ENCODE measurements around the gene WDR46. TPM values are rescaled to one million over a fixed set of nuclear protein-coding genes. Genes with fewer than 3 reads are reported as not detected.

The WDR46 gene
- total and polyA plus RNA-seq, 2 of the 13 experiments (the other 11 are each of a cell fraction or from before 2014, with no cell fraction given) = 47.4 to 105 TPM

DNA sequence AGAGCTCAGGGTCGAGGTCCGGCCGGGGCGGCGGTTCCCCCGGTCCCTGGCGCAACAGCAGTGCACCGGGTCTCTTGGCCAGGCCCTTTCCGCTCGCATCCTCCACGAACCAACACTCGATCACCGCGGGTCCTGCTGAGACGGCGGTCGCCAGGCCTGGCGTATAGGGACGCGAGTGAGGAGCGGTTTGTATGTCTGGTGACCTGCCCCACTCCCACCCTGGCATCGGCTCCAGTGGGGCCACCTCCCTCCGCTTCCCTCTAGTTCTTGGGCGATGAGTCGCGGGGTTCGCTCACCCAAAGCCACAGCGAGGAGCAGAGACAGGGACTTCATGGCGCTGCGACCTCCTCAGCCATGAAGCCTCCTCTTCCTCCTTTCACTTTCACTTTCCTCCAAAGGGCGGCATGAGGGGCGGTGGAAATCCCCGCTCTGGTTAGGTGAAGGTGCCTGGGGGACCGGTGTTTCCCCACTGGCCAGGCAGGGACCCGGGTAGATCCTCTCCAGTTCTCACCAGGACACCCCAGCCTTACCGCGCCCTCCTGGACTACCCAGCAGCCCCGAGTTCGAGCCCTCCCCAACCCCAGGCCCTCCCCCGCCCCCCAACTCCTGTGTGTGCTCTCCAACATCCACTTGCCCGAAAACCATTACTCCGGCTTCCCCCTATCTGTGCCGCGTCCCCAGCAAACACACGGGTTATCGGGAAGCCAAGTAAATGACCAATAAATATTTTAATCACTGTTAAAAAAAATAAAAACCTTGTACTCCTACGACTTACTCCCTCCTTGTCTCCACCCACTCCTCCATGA lies 24.9 kb upstream of the WDR46 start, which contains the start of gene TAPBP (continued):
- no peak for TF ChIP-seq ZNF264 (CRISPR knock-in tag; IDR thresholded peaks at IDR 0.05)
- TF ChIP-seq, protein P1, sequence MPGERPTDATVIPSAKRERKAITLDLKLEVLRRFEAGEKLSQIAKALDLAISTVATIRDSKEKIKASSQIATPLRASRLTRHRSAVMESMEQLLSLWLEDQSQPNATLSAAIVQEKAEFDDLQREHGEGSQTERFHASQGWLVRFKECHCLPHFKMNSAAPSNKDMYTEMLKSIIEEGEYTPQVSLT (CRISPR knock-in tag; IDR thresholded peaks at IDR 0.05; ENCODE audit: borderline replicate concordance, low read depth) = no peak
- TF ChIP-seq KMT2A (CRISPR knock-in tag; IDR thresholded peaks at IDR 0.05) = peak; percentile 95
- peak; percentile 86 for TF ChIP-seq ZNF430 (CRISPR knock-in tag; IDR thresholded peaks at IDR 0.05)
- no peak for TF ChIP-seq SMARCE1 (IDR thresholded peaks at IDR 0.05; ENCODE audit: borderline replicate concordance)
- TF ChIP-seq ZNF629 (CRISPR knock-in tag; conservative IDR thresholded peaks at IDR 0.05) = no peak
- no peak for TF ChIP-seq HOXA7 (CRISPR knock-in tag; IDR thresholded peaks at IDR 0.05)
- no peak for TF ChIP-seq ZNF615 (CRISPR knock-in tag; IDR thresholded peaks at IDR 0.05; ENCODE audit: borderline replicate concordance)
- TF ChIP-seq MBNL3 (CRISPR knock-in tag; conservative IDR thresholded peaks at IDR 0.05) = no peak
- peak; percentile 51 for TF ChIP-seq HNRNPLL (IDR thresholded peaks at IDR 0.05; ENCODE audit: low read depth, low read length, poor library complexity, severe bottlenecking)
- TF ChIP-seq, protein P2, sequence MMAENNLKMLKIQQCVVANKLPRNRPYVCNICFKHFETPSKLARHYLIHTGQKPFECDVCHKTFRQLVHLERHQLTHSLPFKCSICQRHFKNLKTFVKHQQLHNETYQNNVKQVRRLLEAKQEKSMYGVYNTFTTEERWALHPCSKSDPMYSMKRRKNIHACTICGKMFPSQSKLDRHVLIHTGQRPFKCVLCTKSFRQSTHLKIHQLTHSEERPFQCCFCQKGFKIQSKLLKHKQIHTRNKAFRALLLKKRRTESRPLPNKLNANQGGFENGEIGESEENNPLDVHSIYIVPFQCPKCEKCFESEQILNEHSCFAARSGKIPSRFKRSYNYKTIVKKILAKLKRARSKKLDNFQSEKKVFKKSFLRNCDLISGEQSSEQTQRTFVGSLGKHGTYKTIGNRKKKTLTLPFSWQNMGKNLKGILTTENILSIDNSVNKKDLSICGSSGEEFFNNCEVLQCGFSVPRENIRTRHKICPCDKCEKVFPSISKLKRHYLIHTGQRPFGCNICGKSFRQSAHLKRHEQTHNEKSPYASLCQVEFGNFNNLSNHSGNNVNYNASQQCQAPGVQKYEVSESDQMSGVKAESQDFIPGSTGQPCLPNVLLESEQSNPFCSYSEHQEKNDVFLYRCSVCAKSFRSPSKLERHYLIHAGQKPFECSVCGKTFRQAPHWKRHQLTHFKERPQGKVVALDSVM (CRISPR knock-in tag; IDR thresholded peaks at IDR 0.05) = peak; percentile 51; the same call in 1 of the 2 replicates
- no peak for TF ChIP-seq RCOR2 (CRISPR knock-in tag; IDR thresholded peaks at IDR 0.05)
- no peak for TF ChIP-seq ISX (CRISPR knock-in tag; conservative IDR thresholded peaks at IDR 0.05)
- TF ChIP-seq, protein P3, sequence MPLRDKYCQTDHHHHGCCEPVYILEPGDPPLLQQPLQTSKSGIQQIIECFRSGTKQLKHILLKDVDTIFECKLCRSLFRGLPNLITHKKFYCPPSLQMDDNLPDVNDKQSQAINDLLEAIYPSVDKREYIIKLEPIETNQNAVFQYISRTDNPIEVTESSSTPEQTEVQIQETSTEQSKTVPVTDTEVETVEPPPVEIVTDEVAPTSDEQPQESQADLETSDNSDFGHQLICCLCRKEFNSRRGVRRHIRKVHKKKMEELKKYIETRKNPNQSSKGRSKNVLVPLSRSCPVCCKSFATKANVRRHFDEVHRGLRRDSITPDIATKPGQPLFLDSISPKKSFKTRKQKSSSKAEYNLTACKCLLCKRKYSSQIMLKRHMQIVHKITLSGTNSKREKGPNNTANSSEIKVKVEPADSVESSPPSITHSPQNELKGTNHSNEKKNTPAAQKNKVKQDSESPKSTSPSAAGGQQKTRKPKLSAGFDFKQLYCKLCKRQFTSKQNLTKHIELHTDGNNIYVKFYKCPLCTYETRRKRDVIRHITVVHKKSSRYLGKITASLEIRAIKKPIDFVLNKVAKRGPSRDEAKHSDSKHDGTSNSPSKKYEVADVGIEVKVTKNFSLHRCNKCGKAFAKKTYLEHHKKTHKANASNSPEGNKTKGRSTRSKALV (CRISPR knock-in tag; IDR thresholded peaks at IDR 0.05) = no peak
- no peak; the same call in 1 of the 2 replicates for TF ChIP-seq ARNTL (CRISPR knock-in tag; IDR thresholded peaks at IDR 0.05)
- TF ChIP-seq ZNF3 (CRISPR knock-in tag; IDR thresholded peaks at IDR 0.05) = no peak
- TF ChIP-seq PCBP1 (IDR thresholded peaks at IDR 0.05; ENCODE audit: borderline replicate concordance, low read depth, low read length) = no peak
- TF ChIP-seq REXO4 (CRISPR knock-in tag; IDR thresholded peaks at IDR 0.05; ENCODE audit: borderline replicate concordance) = no peak
- TF ChIP-seq ELF3 (CRISPR knock-in tag; IDR thresholded peaks at IDR 0.05) = peak; percentile 70
- TF ChIP-seq ZBTB7A (CRISPR knock-in tag; IDR thresholded peaks at IDR 0.05) = peak; percentile 36; the same call in 1 of the 2 replicates
- no peak; the same call in 1 of the 2 replicates for TF ChIP-seq CCDC6 (CRISPR knock-in tag; IDR thresholded peaks at IDR 0.05)
- 0 out of 2 replicates have a peak, but pooled peaks have one; percentile 44 for TF ChIP-seq TSC22D2 (CRISPR knock-in tag; IDR thresholded peaks at IDR 0.05; ENCODE audit: borderline replicate concordance)
- TF ChIP-seq SRY (CRISPR knock-in tag; IDR thresholded peaks at IDR 0.05) = peak; percentile 39
- TF ChIP-seq NFYC (CRISPR knock-in tag; IDR thresholded peaks at IDR 0.05) = no peak
- 0 out of 2 replicates have a peak, but pooled peaks have one; percentile 54 for TF ChIP-seq ZNF737 (CRISPR knock-in tag; IDR thresholded peaks at IDR 0.05; ENCODE audit: borderline replicate concordance)
- TF ChIP-seq NBN (conservative IDR thresholded peaks at IDR 0.05) = no peak
- peak; percentile 41; the same call in 1 of the 2 replicates for TF ChIP-seq CBFB (CRISPR knock-in tag; IDR thresholded peaks at IDR 0.05)
- TF ChIP-seq ZFP36L1 (CRISPR knock-in tag; IDR thresholded peaks at IDR 0.05) = no peak
- TF ChIP-seq ZNF772 (CRISPR knock-in tag; IDR thresholded peaks at IDR 0.05) = peak; percentile 81; the same call in 1 of the 2 replicates
